HepG2 (cell line): Measurements from ENCODE around the gene FASTK. TPM values are rescaled to one million over a fixed set of nuclear protein-coding genes. Genes with fewer than 3 reads are reported as not detected.
A peak's percentile ranks its signal among the peaks of the same experiment; 100 is the strongest.

Experiments
- ARNTL ChIP-seq: sonication (generic); formaldehyde crosslinking; IDR thresholded peaks from 2 replicates; pipeline ENCODE4 v1.4.0; 2020; ENCODE audit warnings: mild to moderate bottlenecking, missing genetic modification reagents
- ATF7-NPFF ChIP-seq: sonication (generic); formaldehyde crosslinking; IDR thresholded peaks from 2 replicates; pipeline ENCODE4 v1.8.1; 2023; ENCODE audit warnings: mild to moderate bottlenecking, low read depth, missing genetic modification reagents, moderate library complexity
- DR1 ChIP-seq: sonication (generic); formaldehyde crosslinking; IDR thresholded peaks from 2 replicates; pipeline ENCODE4 v1.8.0; 2021; ENCODE audit warnings: mild to moderate bottlenecking, missing genetic modification reagents, inconsistent platforms
- EHMT2 ChIP-seq: fragments of 200-600 bp; sonication (generic); IDR thresholded peaks from 2 replicates; pipeline ENCODE4 v1.7.0; 2017; ENCODE audit warnings: antibody characterized with exemption, low read depth, low read length, borderline replicate concordance
- GPN1 ChIP-seq: sonication (generic); formaldehyde crosslinking; IDR thresholded peaks from 2 replicates; pipeline ENCODE4 v1.5.1; 2020; ENCODE audit warnings: missing genetic modification reagents, borderline replicate concordance
- GTF2F1 ChIP-seq: fragments of 150-350 bp; IDR thresholded peaks from 2 replicates; pipeline ENCODE4 v1.6.1; 2014; ENCODE audit warnings: low read length
- HNRNPL ChIP-seq: fragments of 200-400 bp; formaldehyde crosslinking; IDR thresholded peaks from 2 replicates; pipeline ENCODE4 v1.6.1; 2017; ENCODE audit warnings: mild to moderate bottlenecking, low read depth, low read length
- KMT2B ChIP-seq: IDR thresholded peaks from 2 replicates; pipeline ENCODE4 v1.6.1; 2016; ENCODE audit warnings: missing genetic modification reagents, missing compliant biosample characterization
- TEAD2 ChIP-seq: sonication (generic); formaldehyde crosslinking; IDR thresholded peaks from 2 replicates; pipeline ENCODE4 v1.9.0; 2021; ENCODE audit warnings: missing genetic modification reagents
- TGIF2 ChIP-seq: IDR thresholded peaks from 2 replicates; pipeline ENCODE4 v1.6.1; 2016; ENCODE audit warnings: control low read depth, missing compliant biosample characterization
- ZFP62 ChIP-seq: sonication (generic); formaldehyde crosslinking; IDR thresholded peaks from 2 replicates; pipeline ENCODE4 v1.4.0; 2020; ENCODE audit warnings: missing genetic modification reagents
- ZMAT3 ChIP-seq: sonication (generic); formaldehyde crosslinking; conservative IDR thresholded peaks from 2 replicates; pipeline ENCODE4 v1.7.0; 2021; ENCODE audit warnings: missing genetic modification reagents
- ZNF749 ChIP-seq: sonication (generic); formaldehyde crosslinking; IDR thresholded peaks from 2 replicates; pipeline ENCODE4 v1.8.0; 2022; ENCODE audit warnings: mild to moderate bottlenecking, missing genetic modification reagents, moderate library complexity, borderline replicate concordance
- ZNF891 ChIP-seq: sonication (generic); formaldehyde crosslinking; IDR thresholded peaks from 2 replicates; pipeline ENCODE4 v1.5.0; 2020; ENCODE audit warnings: mild to moderate bottlenecking, missing genetic modification reagents
- ZSCAN20 ChIP-seq: sonication (generic); formaldehyde crosslinking; IDR thresholded peaks from 2 replicates; pipeline ENCODE4 v1.4.0; 2020; ENCODE audit warnings: missing genetic modification reagents, mild to moderate bottlenecking, borderline replicate concordance
- polyA plus RNA-seq, 8 experiments: library from polyadenylated mRNA; depleted of rRNA in 3 of 8; stranded (reverse) in 7 of 8; unstranded in 1 of 8; fragments of >200 nt; fragmentation: Illumina TruSeq in 4 of 8; extraction: Trizol in 4 of 8; gene quantifications; 2 replicates each; pipeline versions ENCODE4 v1.2.1 to v1.2.3, GENCODE V29; 2011 to 2016; ENCODE audit warnings: low read depth in 4 of 8, missing spikeins in 1 of 8, mixed read lengths in 1 of 8; ENCODE audit not compliant: insufficient read depth in 1 of 8
- total RNA-seq, 5 experiments: library from RNA; depleted of rRNA; stranded (reverse); fragments of >200 nt; fragmentation: Illumina TruSeq; extraction: Trizol; gene quantifications; 2 replicates each; pipeline ENCODE4 v1.2.3, GENCODE V29; 2016; ENCODE audit warnings: low read depth in 1 of 5
- TF ChIP-seq, protein P1 (sequence below): sonication (generic); formaldehyde crosslinking; IDR thresholded peaks from 2 replicates; pipeline ENCODE4 v1.4.0; 2020; ENCODE audit warnings: missing genetic modification reagents
- TF ChIP-seq, protein P2 (sequence below): sonication (generic); formaldehyde crosslinking; IDR thresholded peaks from 2 replicates; pipeline ENCODE4 v1.4.0; 2020; ENCODE audit warnings: missing genetic modification reagents
- TF ChIP-seq, protein P3 (sequence below): IDR thresholded peaks from 2 replicates; pipeline ENCODE4 v1.6.1; 2016; ENCODE audit warnings: mild to moderate bottlenecking, missing biosample characterization, missing genetic modification reagents
- TF ChIP-seq, protein P4 (sequence below): sonication (generic); formaldehyde crosslinking; IDR thresholded peaks from 2 replicates; pipeline ENCODE4 v1.5.1; 2020; ENCODE audit warnings: mild to moderate bottlenecking, missing genetic modification reagents, moderate library complexity
- TF ChIP-seq, protein P5 (sequence below): sonication (generic); formaldehyde crosslinking; IDR thresholded peaks from 2 replicates; pipeline ENCODE4 v1.4.0; 2020; ENCODE audit warnings: mild to moderate bottlenecking, missing genetic modification reagents

The FASTK gene
- total and polyA plus RNA-seq, 2 of the 13 experiments (the other 11 are each of a cell fraction or from before 2014, with no cell fraction given): 52.9 to 55.7 TPM

DNA sequence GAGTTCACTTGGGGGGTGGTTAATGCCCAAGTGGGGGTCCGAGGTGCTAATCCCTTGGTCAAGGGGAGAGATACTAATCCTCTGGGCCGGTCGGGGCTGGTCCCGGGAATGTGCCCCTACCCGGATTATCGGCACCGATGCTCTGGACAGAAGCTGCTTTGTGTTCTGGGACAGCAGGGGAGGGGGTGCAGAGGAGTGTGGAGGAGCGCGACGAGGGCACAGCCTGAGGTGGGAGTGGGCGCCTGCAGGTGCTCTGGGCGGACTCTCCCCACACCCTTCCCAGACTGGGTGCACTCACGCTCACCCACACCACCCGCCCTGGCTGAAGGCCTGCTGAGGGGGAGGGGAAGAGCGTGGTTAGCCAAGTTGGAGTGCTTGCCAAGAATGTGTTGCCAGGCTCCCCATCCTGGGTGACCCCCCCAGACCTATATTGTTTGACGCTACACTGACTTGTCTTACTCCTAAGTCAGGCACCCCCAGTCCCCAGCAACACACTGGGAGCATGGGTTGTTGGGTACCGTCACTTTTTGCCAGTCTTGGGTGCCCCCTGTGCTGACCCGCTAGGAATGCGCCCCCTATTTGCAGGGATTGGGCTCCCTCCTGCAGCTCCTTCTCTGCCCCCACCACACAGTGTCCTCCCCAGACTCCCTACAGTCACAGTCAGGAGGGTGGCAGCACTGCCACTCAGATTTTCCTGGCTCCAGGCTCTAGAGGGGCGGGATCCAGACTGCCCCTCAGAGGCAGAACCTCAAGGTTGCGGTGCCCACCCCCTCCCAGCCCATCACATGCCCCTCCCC lies 20.0 kb downstream of the FASTK start (continued):
- TF ChIP-seq TEAD2: no peak
- no peak for TF ChIP-seq ZSCAN20 (CRISPR knock-in tag)
- TF ChIP-seq ZFP62 (CRISPR knock-in tag): no peak
- TF ChIP-seq ZNF749 (CRISPR knock-in tag): 0 out of 2 replicates have a peak, but pooled peaks have one; percentile 19
- TF ChIP-seq ZMAT3 (CRISPR knock-in tag): no peak
- no peak; the same call in 1 of the 2 replicates for TF ChIP-seq ATF7-NPFF
- no peak for TF ChIP-seq GTF2F1
- TF ChIP-seq DR1 (CRISPR knock-in tag): no peak
- 0 out of 2 replicates have a peak, but pooled peaks have one; percentile 59 for TF ChIP-seq HNRNPL
- peak; percentile 2; the same call in 1 of the 2 replicates for TF ChIP-seq ZNF891 (CRISPR knock-in tag)
- TF ChIP-seq, protein P1, sequence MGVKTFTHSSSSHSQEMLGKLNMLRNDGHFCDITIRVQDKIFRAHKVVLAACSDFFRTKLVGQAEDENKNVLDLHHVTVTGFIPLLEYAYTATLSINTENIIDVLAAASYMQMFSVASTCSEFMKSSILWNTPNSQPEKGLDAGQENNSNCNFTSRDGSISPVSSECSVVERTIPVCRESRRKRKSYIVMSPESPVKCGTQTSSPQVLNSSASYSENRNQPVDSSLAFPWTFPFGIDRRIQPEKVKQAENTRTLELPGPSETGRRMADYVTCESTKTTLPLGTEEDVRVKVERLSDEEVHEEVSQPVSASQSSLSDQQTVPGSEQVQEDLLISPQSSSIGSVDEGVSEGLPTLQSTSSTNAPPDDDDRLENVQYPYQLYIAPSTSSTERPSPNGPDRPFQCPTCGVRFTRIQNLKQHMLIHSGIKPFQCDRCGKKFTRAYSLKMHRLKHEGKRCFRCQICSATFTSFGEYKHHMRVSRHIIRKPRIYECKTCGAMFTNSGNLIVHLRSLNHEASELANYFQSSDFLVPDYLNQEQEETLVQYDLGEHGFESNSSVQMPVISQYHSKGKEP (CRISPR knock-in tag): no peak
- TF ChIP-seq, protein P2, sequence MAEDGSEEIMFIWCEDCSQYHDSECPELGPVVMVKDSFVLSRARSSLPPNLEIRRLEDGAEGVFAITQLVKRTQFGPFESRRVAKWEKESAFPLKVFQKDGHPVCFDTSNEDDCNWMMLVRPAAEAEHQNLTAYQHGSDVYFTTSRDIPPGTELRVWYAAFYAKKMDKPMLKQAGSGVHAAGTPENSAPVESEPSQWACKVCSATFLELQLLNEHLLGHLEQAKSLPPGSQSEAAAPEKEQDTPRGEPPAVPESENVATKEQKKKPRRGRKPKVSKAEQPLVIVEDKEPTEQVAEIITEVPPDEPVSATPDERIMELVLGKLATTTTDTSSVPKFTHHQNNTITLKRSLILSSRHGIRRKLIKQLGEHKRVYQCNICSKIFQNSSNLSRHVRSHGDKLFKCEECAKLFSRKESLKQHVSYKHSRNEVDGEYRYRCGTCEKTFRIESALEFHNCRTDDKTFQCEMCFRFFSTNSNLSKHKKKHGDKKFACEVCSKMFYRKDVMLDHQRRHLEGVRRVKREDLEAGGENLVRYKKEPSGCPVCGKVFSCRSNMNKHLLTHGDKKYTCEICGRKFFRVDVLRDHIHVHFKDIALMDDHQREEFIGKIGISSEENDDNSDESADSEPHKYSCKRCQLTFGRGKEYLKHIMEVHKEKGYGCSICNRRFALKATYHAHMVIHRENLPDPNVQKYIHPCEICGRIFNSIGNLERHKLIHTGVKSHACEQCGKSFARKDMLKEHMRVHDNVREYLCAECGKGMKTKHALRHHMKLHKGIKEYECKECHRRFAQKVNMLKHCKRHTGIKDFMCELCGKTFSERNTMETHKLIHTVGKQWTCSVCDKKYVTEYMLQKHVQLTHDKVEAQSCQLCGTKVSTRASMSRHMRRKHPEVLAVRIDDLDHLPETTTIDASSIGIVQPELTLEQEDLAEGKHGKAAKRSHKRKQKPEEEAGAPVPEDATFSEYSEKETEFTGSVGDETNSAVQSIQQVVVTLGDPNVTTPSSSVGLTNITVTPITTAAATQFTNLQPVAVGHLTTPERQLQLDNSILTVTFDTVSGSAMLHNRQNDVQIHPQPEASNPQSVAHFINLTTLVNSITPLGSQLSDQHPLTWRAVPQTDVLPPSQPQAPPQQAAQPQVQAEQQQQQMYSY (CRISPR knock-in tag): no peak
- TF ChIP-seq, protein P3, sequence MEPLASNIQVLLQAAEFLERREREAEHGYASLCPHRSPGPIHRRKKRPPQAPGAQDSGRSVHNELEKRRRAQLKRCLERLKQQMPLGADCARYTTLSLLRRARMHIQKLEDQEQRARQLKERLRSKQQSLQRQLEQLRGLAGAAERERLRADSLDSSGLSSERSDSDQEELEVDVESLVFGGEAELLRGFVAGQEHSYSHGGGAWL (CRISPR knock-in tag): no peak
- TF ChIP-seq ARNTL (CRISPR knock-in tag): 0 out of 2 replicates have a peak, but pooled peaks have one; percentile 30
- TF ChIP-seq EHMT2: no peak
- no peak for TF ChIP-seq TGIF2 (CRISPR knock-in tag)
- TF ChIP-seq, protein P4, sequence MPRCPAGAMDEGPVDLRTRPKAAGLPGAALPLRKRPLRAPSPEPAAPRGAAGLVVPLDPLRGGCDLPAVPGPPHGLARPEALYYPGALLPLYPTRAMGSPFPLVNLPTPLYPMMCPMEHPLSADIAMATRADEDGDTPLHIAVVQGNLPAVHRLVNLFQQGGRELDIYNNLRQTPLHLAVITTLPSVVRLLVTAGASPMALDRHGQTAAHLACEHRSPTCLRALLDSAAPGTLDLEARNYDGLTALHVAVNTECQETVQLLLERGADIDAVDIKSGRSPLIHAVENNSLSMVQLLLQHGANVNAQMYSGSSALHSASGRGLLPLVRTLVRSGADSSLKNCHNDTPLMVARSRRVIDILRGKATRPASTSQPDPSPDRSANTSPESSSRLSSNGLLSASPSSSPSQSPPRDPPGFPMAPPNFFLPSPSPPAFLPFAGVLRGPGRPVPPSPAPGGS (CRISPR knock-in tag): no peak
- TF ChIP-seq GPN1: no peak
- TF ChIP-seq, protein P5, sequence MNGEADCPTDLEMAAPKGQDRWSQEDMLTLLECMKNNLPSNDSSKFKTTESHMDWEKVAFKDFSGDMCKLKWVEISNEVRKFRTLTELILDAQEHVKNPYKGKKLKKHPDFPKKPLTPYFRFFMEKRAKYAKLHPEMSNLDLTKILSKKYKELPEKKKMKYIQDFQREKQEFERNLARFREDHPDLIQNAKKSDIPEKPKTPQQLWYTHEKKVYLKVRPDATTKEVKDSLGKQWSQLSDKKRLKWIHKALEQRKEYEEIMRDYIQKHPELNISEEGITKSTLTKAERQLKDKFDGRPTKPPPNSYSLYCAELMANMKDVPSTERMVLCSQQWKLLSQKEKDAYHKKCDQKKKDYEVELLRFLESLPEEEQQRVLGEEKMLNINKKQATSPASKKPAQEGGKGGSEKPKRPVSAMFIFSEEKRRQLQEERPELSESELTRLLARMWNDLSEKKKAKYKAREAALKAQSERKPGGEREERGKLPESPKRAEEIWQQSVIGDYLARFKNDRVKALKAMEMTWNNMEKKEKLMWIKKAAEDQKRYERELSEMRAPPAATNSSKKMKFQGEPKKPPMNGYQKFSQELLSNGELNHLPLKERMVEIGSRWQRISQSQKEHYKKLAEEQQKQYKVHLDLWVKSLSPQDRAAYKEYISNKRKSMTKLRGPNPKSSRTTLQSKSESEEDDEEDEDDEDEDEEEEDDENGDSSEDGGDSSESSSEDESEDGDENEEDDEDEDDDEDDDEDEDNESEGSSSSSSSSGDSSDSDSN (CRISPR knock-in tag): peak; percentile 33
- TF ChIP-seq KMT2B (CRISPR knock-in tag): no peak
